HG03571 (cell line): ENCODE measurements around the gene POU3F1.
A peak's percentile ranks its signal among the peaks of the same experiment; 100 is the strongest.

ENCODE experiments used
- ATAC-seq: cut with Tn5 transposase; IDR thresholded peaks from one replicate; pipeline ENCODE4 v1.9.1; 2021; ENCODE audit not compliant: unreplicated experiment

The POU3F1 gene

DNA sequence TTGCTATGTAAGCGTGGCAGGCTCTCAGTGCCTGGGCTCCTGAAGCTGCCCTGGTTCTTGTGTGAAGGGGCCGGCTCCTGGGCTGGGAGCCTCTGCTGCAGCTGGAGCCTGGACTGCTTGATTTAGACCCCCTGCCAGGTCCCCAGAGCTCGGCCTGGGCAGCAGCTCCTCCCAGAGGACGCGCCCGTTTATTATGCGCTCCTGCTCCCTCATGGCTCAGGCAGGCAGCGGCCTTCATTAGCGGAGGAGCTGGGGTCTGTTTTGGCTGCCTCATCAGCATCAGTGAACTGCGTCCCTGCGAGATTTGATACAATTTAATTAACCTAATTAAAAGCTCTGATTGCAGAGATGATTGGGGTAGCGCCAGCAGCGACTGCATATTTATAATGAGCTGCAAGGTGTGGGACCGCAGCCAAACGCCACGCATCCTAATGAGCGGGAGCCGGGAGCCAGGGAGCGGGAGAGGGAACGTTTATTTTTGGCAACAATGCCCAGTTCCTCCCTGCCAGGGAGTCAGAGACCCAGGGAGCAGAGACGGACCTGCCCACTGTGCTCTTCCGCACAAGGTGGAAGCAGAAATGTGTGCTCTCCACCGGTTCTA, 17.4 kb downstream of the POU3F1 start:
- no peak for ATAC-seq

DNA sequence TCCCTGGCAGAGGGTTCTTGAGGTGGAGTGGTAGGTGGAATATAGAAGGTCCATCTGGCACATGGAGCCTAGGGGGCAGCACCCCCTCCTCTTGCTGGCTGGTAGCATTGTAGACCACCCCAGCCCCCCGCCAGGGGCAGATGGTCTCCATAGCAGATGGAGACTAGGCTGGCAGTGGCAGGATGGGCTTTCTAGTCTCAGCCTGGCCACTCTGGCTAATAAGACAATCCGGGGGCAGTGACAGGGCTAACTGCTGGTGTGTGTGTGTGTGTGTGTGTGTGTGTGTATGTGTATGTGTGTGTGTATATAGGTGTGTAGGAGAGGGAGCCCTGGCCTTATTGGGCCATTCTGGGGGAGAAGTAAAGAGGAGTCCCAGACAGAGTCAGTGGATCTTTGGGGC, 17.9 kb downstream of the POU3F1 start:
- ATAC-seq: no peak

DNA sequence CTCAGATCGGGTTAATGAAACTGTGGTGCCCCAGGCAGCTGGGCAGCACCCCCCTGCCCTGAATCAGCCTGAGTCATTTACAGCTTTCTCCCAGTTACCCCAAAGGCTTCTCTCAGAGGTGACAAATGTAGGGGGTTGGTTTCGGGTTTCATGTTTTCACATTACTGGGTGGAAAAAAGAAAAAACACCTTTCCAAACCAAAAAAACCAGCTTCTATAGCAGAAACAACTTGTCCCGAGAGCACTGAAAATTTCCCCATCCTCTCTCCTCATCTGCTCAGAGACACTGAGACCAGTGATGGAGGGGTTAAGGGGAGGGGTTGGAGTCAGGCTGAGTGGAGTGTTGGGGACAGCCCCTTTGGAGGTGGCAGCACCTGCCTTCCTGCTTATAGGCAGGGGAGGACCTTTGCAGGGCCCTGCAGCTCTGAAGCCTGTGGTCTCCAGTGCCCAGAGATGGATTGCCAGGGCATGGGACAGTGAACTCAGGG, 18.4 kb downstream of the POU3F1 start:
- peak; percentile 66 for ATAC-seq

DNA sequence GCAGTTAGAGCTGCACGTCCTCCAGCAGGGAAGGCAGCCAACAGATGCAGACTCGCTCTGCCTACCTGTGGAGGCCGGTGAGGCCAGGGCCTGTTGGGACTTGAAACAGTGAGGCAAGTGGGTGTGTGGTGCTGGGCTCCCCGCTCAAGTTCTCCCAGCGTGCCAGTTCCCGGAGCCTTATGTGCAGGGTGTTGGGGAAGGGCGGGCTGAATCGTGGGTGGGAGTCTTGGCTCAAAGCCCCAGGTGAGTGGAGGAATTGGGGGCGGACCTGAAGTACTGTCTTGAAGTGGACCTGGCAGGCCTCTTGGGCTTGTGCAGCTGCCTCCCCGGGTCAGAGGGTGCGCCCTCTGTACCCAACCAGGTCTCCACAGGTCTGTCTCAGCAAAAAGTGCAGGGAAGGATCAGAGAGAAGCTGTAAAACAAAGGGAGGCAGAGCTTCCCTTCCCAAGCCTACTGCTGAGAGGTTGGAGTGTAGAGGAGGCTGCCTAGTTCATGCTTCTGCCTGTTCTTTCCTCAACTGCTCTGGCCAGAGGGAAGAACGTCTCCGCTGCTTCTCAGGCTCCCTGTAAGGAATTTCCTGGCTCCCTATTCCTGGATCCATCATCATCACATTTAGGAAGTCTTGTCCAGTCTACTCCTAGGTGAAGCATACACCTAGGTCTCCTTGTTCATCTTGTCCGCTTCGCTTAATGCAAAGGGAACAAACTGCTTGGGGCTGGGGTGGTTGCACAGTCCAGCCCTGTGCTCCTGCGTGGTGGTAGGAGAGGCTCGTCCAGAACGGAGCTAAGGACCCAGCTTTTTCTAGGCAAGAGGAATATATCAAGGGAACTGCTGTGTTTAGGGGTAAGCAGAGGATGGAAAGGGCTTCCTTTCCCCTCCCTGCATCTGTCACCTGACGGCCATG, 19.1 kb downstream of the POU3F1 start:
- ATAC-seq: no peak

DNA sequence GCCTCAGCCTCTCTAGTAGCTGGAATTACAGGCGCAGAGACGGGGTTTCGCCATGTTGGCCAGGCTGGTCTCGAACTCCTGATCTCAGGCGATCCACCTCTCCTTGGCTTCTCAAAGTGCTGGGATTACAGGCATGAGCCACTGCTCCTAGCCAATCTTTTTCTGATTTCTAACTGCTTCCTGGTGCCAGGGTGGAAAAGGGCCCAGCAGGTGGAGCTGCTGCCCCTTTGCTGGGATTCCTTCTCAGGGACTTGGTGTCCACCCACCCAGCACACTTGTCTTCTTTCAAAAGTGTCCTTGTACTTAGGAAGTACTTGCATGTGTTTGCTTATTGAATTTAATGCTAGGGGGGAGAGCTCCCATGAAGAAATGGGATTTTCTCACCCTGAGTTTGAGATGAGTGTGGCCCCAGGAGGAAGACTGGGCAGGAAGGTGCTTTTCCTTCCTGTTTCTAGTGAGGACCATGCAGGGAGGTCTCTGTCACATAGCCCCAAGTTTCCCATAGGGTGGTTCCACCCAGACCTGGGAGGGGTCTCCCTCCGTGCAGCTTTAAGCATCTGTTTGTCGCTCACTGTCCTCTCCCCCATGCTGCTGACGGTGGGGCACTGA, 19.9 kb downstream of the POU3F1 start:
- ATAC-seq: no peak

DNA sequence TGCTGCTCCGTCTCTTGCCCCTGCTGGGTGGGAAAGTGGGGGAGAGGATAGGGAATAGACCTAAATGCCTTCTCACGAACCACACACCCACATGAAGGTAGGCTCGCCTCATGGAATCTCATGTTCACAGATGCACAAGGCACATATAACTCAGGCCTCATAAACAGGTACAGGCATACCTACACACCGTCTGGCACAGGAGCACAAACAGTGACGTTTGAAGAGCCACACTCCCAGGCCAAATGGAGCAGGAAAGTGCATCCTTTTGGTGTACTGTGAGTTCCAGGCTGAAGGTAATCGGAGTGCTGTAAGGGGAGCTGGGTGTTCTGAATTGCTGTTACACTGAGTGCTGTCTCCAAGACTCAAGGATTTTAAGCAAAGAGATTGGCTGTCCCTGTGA, 20.9 kb downstream of the POU3F1 start:
- ATAC-seq: no peak

DNA sequence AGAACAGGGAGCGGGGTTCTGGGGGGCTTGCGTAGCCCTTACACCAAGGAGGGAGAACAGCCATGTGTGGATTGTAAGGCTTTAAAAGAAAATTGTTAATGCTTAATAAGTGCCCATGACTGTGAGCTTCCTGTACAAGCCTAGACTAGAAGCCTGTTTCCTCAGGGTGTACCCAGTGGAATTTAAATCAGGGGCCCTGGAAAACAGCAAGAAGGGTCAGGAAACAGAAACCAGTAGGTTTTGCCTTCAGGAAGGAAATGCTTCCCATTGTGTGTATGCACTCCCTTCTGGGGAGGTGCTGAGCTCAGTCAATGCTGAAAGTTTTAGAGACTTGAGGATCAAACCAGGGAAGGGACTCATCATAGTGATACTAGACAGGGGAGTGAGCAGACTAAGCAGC, 21.4 kb downstream of the POU3F1 start:
- ATAC-seq: no peak

DNA sequence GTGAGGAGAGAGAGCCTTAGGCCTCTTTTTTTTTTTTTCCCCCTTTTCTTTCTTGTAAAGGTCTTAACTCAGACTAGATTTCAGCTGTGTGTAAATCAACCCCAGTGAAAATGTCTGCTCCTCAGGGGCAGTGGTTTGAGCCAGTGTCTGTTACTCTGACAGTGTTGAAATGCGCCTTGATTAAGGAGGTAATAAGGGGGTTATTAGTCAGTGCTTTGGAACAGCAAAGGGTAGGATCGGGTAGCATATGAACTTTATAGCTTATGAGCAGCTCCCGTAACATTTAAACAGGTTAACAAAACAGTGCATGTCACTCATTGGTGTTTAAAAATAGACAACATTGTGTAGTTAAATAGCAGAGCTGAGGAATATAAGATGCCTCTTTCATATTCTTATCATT, 23.8 kb downstream of the POU3F1 start:
- ATAC-seq: no peak

DNA sequence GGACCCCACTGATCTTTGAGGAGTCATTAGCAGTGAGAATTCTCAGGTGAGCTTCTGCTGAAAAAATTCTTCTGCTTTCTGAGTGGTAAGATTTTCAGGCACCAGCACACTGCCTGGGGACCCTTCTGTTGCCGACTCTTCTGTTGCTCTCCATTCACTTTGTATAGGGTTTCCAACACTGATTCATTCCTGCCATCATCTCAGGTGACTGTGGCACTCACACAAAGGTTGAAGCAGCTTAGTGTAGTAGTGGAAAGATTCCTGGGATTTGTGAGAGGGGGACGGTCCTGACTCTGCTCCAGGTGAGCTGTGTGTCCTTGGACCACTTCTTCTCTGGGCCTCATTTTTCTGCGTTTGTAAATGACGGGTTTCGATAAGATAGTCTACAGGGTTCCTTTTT, 24.6 kb downstream of the POU3F1 start:
- no peak for ATAC-seq

DNA sequence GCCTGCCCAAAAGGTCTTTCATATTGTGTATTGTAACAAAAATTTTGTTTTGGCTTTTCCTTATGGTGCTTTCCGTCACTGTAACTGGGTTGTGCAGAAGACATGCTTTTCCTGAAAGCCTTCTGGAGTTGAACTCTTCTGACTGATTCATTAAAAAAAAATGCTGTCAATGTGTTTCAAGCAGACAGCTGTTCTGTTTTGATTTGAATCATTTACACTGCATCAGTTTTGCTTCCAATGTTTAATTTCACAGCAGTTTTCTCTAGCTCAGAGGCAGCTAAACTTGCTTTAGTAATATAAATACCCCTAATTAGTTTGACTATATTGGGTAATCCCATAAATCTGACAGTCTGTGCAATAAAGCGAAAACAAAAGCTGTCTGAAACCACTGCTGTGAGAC, 26.2 kb downstream of the POU3F1 start:
- no peak for ATAC-seq

DNA sequence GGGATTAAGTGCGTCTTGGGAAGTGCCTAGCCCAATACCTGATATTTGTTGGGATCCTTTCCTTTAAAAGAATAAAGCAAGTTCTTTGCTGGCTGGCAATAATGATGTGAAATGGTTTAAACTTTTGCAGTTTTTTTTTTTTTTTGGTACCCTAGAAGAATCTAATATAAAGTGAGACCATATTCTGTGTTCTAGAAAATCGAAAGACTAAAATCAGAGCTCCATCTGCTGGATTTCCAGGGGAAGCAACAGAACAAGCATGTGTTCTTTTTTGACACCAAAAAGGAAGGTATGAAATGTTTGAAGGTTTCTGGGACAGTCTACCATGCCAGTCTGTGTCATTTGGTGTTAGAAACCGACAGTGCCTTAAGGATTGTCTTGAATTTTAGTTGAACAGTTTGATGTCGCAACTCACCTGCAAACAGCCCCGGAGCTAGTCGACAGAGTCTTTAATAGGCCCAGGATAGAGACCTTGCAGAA, 27.7 kb downstream of the POU3F1 start:
- ATAC-seq: no peak

DNA sequence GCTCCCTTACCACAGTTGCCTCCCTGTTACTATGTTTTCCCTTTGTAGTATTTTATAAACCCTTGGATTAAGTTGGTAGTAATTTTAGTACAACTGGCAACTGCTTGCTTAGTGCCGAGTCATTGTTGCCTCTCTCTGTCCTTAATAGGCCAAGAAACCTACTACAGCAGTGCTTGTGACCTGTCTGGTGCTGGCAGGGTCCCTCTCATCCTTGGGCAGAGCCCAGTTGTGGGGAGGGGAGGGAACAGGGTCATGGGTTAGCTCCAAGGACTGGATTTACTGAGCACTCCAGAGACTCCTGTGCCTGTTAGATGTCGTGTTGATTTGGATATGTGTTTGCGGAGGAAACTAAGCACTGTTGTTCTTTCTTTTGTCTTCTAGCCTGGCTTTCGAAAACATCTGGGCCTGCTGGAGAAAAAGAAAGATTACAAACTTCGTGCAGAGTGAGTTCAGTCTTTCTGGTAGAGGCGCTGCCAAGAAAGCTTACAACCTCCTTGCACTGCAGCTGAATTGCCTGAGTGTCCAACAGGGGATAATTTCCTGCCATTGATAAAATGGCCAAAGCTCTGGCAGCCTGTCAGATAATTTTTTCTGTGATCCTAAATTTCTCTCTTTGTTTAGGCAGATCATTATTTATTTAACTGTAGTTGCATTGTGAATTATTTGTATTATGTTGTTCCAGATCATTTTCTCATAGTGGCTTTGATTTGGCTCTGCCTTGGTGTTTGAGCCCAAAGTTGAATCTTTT, 30.4 kb downstream of the POU3F1 start:
- ATAC-seq: no peak

DNA sequence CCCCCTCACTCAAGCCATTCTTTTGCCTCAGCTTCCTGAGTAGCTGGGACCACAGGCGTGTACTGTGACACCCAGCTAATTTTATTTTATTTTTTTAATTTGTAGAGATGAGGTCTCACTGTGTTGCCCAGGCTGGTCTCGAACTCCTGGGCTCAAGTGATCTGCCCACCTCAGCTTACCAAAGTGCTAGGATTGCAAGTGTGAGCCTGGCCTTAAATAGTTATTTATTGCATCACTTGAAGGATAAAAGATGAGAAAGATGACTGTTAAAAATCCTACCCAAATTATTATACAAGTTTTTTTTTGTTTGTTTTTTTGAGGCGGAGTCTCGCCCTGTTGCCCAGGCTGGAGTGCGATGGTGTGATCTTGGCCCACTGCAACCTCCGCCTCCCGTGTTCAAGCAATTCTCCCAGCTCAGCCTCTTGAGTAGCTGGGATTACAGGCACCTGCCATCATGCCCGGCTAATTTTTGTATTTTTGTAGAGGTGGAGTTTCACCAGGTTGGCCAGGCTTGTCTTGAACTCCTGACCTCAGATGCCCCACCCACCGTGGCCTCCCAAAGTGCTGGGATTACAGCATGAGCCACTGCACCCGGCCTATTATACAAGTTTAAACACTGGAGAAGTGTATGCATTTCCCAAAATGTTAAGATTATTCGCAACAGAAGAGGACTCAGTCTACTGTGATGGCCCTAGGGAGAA, 31.7 kb downstream of the POU3F1 start:
- no peak for ATAC-seq

DNA sequence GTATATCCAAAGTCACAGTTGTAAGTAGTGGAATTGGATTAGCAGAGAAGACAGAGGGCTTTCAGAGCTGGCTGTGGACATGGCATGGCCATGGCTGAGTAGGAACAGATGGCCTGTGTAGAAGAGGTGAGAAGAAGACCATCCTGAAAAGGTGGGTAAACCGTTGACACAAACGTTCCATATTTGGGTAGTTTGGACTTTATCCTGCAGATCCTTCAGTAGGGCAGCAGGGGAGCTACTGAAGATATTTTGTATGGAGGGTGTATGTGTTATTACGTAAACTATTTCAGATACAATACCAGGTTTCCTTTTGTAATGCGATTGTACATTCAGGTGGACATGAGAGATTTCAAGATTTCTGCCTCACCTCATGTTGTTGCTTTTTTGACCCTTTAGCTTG, 32.4 kb downstream of the POU3F1 start:
- no peak for ATAC-seq

DNA sequence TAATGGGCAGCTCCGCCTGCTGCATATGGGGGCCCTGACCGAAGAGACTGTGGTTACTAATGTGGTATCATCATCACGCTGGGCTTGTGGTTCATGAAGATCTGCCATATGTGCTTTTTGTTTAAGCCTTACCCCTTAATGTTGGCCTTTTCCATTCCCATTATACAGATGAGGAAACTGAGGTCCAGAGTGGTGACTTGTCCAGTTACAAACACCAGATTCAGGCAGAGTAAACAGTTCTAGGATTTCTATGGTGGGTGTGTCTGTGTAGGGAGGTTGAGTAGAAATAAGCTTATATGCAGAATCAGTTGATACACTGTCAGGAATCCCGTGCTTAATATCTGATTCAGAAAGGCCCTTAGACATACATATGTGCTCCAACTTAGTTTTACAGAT, 33.4 kb downstream of the POU3F1 start:
- no peak for ATAC-seq

DNA sequence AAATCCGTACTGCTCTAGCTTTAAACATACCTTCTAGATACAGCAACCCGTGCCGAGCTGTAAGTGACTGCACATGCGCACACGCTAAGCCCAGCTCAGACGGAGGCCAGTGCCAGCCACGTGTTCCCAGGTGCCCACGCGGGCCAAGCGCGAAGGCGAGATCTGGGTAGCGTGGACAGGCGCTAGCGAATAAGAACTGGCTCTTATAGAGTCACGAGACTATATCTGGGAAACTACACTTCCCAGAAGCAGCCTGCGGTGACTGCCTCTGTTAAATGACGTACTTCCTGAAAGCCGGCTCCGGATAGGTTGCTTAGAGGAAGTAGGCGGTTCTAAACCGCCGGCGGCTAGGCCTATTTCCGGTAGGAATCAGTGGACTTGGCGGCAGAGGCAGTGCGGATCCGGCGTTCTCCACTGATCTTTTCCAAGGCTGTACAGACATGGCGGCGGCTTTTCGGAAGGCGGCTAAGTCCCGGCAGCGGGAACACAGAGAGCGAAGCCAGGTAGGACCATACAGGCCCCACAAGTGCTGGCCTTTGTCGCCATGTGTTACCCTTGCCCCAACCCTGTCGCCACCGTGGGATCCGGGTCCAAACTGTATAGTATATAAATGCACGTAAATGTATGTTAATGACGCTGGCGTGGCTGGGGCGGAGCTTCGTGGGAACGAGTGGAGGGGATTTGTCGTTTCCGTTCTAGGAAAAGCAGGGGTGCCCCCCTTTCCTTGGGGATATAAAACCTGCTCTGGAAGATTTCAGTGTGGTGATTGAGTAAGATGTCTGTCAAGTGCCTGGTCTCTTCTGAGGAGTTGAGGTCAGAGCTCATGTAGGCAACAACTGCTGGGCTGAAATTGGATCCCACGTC, 34.0 kb downstream of the POU3F1 start, which contains the start of gene UTP11:
TSS of gene UTP11 (plus strand) at position 372 of the 864 bp plus-strand sequence. CDS start at position 441, 69 bp downstream.
- ATAC-seq: peak; percentile 93

DNA sequence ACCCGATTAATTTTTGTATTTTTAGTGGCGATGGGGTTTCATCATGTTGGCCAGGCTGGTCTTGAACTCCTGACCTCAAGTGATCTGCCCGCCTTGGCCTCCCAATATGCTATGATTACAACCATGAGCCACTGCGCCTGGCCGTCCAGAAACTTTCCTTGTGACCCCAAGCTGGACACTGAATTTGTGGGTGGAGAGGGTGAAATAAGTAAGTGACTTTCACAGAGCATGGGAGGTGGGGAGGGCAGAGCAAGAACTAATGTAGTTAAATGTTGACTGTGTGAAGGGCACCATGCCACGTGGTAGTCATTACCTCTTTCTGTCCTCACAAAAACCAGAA, 36.8 kb downstream of the POU3F1 start:
- ATAC-seq: no peak

DNA sequence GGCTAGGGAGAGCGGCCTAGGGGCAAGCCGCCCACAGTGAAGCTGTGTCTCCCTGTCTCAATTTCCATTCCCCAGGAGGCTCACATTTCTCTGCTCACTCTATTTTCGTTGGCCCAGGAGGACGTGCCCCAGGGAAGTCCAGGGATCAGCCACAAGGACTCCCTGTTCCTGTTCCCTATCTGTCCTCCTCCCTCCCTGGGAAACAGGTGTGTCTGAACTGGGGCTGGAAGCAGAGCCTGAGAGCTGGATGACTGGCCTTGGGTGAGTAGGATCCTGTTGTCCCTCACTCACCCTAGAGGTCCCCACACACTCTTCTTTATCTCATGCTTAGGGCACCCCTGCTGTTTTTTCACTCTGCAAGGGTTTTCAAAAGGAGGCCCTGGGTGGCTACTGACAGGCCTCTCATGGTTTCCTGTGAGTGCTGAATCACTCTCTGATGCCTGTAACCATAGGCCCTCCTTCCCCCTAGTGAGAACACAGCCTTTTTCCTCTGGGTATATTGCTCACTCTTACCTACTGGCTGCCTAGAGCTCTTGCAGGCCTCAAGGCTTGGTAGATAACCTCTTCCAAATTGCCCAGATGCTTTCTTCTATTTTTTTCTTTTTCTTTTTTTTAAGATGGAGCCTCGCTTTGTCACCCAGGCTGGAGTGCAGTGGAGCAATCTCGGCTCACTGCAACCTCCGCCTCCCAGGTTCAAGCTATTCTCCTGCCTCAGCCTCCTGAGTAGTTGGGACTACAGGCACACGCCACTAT, 37.3 kb downstream of the POU3F1 start:
- ATAC-seq: no peak
